Neuronal stem cell (in vitro differentiated cells): Measurements from ENCODE around the gene OGT.

Experiments used
- DNase-seq: peaks from one replicate; pipeline ENCODE4 v3.0.0-alpha.2; 2013; ENCODE audit warnings: low spot score
- H2AFZ ChIP-seq: one replicate; pipeline ENCODE4 v1.6.1; 2013; ENCODE audit warnings: mild to moderate bottlenecking, low read length, inconsistent platforms
- H2AK5ac ChIP-seq: 2 replicates; pipeline ENCODE4 v1.6.1; 2013; ENCODE audit warnings: low read depth, mild to moderate bottlenecking, inconsistent platforms, low read length, moderate library complexity, mixed read lengths
- H2BK120ac ChIP-seq: 2 replicates; pipeline ENCODE4 v1.6.1; 2013; ENCODE audit warnings: low read depth, mild to moderate bottlenecking, inconsistent platforms, low read length, moderate library complexity, mixed read lengths
- H2BK12ac ChIP-seq: one replicate; pipeline ENCODE4 v1.6.1; 2013; ENCODE audit warnings: low read length, inconsistent platforms
- H2BK15ac ChIP-seq: 2 replicates; pipeline ENCODE4 v1.6.1; 2013; ENCODE audit warnings: mild to moderate bottlenecking, low read length, inconsistent platforms, mixed read lengths
- H2BK5ac ChIP-seq: one replicate; pipeline ENCODE4 v1.6.1; 2013; ENCODE audit warnings: inconsistent platforms, mild to moderate bottlenecking, low read length, moderate library complexity
- H3K14ac ChIP-seq: one replicate; pipeline ENCODE4 v1.6.1; 2013; ENCODE audit warnings: low read length, inconsistent platforms
- H3K18ac ChIP-seq: 2 replicates; pipeline ENCODE4 v1.6.1; 2013; ENCODE audit warnings: low read length, inconsistent platforms
- H3K23ac ChIP-seq: 2 replicates; pipeline ENCODE4 v1.6.1; 2013; ENCODE audit warnings: low read depth, mild to moderate bottlenecking, mixed read lengths, low read length, inconsistent platforms; ENCODE audit not compliant: poor library complexity
- H3K27ac ChIP-seq: replicated peaks from 3 replicates; pipeline ENCODE4 v1.5.1; 2013; ENCODE audit warnings: low read length, inconsistent platforms
- H3K27me3 ChIP-seq, 3 experiments: 2 replicates each; pipeline ENCODE4 v1.6.1; 2013; ENCODE audit warnings: low read length in 3 of 3, mild to moderate bottlenecking in 2 of 3, inconsistent platforms in 1 of 3, low read depth in 1 of 3, mixed read lengths in 1 of 3, moderate library complexity in 1 of 3; ENCODE audit not compliant: control insufficient read depth in 3 of 3, insufficient read depth in 3 of 3
- H3K36me3 ChIP-seq, 2 donors: replicated peaks in 1 of 2; 2 replicates each; pipeline ENCODE4 v1.6.1; 2013; ENCODE audit warnings: low read length in 2 of 2; ENCODE audit not compliant: control insufficient read depth in 2 of 2, insufficient read depth in 2 of 2
- H3K4ac ChIP-seq: 2 replicates; pipeline ENCODE4 v1.6.1; 2013; ENCODE audit warnings: inconsistent platforms, mild to moderate bottlenecking, low read length, moderate library complexity
- H3K4me1 ChIP-seq, 2 donors: 1 replicate in 1 of 2; 2 replicates in 1 of 2; pipeline ENCODE4 v1.6.1; 2013; ENCODE audit warnings: low read length in 2 of 2, low read depth in 1 of 2; ENCODE audit not compliant: control insufficient read depth in 2 of 2, insufficient read depth in 1 of 2
- H3K4me2 ChIP-seq: one replicate; pipeline ENCODE4 v1.6.1; 2013; ENCODE audit warnings: mild to moderate bottlenecking, low read length, inconsistent platforms; ENCODE audit not compliant: insufficient read depth, poor library complexity, severe bottlenecking
- H3K4me3 ChIP-seq, 2 donors: 2 replicates each; pipeline ENCODE4 v1.5.1; 2013; ENCODE audit warnings: low read length in 2 of 2, mild to moderate bottlenecking in 2 of 2, inconsistent platforms in 1 of 2, moderate library complexity in 1 of 2
- H3K79me1 ChIP-seq: one replicate; pipeline ENCODE4 v1.6.1; 2013; ENCODE audit warnings: low read depth, mild to moderate bottlenecking, inconsistent platforms, low read length, moderate library complexity
- H3K9ac ChIP-seq: one replicate; pipeline ENCODE4 v1.6.1; 2013; ENCODE audit warnings: mild to moderate bottlenecking, low read depth, low read length, inconsistent platforms; ENCODE audit not compliant: poor library complexity
- H3K9me3 ChIP-seq, 2 donors: replicated peaks in 1 of 2; 2 replicates each; pipeline versions ENCODE3 to v1.6.1; 2013; ENCODE audit warnings: low read length in 2 of 2, mild to moderate bottlenecking in 2 of 2, inconsistent platforms in 1 of 2, low read depth in 1 of 2, mixed read lengths in 1 of 2, moderate library complexity in 1 of 2; ENCODE audit not compliant: control insufficient read depth in 2 of 2, insufficient read depth in 1 of 2
- H4K8ac ChIP-seq: one replicate; pipeline ENCODE4 v1.6.1; 2013; ENCODE audit warnings: low read depth, mild to moderate bottlenecking, inconsistent platforms, low read length, moderate library complexity
- H4K91ac ChIP-seq: one replicate; pipeline ENCODE4 v1.6.1; 2013; ENCODE audit warnings: low read length, low read depth, mild to moderate bottlenecking, inconsistent platforms; ENCODE audit not compliant: poor library complexity
- WGBS, 2 donors: extraction: QIAGEN DNeasy Blood & Tissue Kit; methylation state at CpG; one replicate each; pipeline ENCODE4 v1.1.7; 2013; ENCODE audit warnings: missing lambda C conversion rate in 2 of 2, mixed read lengths in 1 of 2; ENCODE audit not compliant: insufficient read length in 2 of 2, insufficient replicate concordance in 1 of 2; ENCODE audit errors: extremely low coverage in 2 of 2; 5-methylcytosine and 5-hydroxymethylcytosine counted together

The OGT gene

DNA sequence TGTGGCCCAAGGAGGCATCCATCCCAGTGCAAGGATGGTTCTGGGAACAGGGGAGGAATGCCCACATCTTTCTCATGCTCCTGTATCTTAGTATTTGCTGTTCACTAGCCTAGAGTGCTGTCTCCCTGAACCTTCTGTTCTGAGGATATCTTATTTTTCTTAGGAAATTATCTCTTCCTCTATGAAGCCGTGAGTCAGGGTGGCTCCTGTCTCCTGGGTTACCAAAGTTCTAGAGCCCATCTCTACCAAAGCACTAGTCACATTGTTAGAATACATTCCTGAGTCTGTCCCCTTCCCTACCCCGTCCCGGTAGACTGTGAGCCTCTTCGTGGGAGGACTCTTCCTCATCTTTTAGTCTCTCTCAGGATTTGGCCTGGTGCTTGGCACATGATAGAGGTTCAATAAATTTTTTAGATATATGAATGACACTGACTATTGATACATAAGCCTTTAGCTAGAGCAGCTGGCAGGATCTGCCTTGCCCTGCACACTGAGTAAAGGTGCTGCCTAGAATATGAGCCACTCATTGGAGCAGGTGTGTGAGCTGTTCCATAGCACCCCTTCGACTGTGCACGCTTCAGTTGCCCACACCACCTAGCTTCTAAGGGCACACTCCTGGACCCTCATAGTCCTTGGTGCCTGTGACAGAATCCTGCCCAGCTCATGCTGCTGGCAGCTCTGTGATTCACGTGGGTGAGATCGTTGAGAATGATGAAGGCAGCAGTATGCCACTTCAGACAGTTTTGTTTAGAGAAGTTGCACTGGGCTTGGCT is 72.1 kb downstream of the OGT start:
- Histone ChIP-seq H2BK12ac (no peak overlapping the region), H3K36me3 (peaks cover 18 to 43% of the 10 kb centered on the region in 2 donors), H2BK120ac (no peak overlapping the region), H3K18ac (no peak overlapping the region), H3K27me3 (no peaks in the 10 kb centered on the region), H2BK5ac (no peak overlapping the region), H2BK15ac (no peak overlapping the region), H2AFZ (no peak overlapping the region), H3K14ac (no peak overlapping the region), H3K9me3 (peaks cover 0 to 8% of the 10 kb centered on the region in 2 donors), H4K91ac (no peak overlapping the region), H3K23ac (no peak overlapping the region), H4K8ac (no peak overlapping the region), H3K4me3 (no peak overlapping the region), H3K4ac (no peak overlapping the region), H3K79me1 (no peaks in the 10 kb centered on the region), H3K9ac (no peak overlapping the region), H3K4me1 (no peaks in the 10 kb centered on the region), H3K27ac (no peak overlapping the region), H2AK5ac (no peak overlapping the region), H3K4me2 (no peak overlapping the region)
- no peak for DNase-seq
- WGBS, 2 donors, result no CpG with 5 or more reads among the region's 8 CpGs

DNA sequence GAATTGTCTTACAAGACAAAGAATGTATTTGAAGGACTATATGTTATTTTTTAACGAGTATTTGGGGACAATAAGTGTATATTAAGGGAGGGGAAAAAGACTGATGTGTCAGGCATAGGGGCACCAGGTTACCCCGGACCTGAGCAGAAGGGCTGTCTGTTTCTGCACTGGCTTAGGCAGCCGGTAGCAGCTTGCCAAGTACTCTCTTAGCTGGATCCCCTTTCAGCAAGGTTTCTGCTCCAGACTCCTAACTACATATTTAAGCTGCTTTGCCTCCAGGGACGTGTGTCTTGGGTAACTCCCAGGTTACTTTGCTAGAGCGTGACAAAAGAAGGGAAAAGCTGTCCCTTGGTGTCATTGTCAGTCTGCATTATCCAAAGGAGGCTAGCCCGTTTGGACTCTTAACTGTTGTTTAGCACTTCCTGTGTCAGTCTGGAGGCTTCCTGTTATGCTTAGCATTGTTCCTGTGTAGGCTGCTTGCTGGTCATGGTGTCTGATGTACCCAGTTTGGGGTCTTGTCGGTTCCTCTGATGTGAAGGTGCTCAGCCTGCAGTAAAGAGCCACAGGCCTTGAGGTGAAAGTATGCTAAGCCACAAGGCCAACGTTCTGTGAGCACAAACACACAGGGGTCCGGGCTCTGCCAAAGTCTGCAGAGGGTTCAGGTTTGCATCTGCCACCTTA is 73.8 kb downstream of the OGT start:
- no peak overlapping the region for H2BK15ac ChIP-seq
- WGBS, 2 donors, result no CpG with 5 or more reads among the region's 9 CpGs
- no peak overlapping the region for H2BK5ac ChIP-seq
- no peak overlapping the region for H2BK12ac ChIP-seq
- H3K14ac ChIP-seq, result no peak overlapping the region
- H3K23ac ChIP-seq, result no peak overlapping the region
- DNase-seq, result no peak
- no peak overlapping the region for H3K4me3 ChIP-seq
- H2AFZ ChIP-seq, result no peak overlapping the region
- H3K4ac ChIP-seq, result no peak overlapping the region
- no peak overlapping the region for H3K18ac ChIP-seq
- H3K36me3 ChIP-seq, result peaks cover 18 to 56% of the 10 kb centered on the region in 2 donors
- no peak overlapping the region for H3K27ac ChIP-seq
- no peak overlapping the region for H2AK5ac ChIP-seq
- H3K79me1 ChIP-seq, result no peaks in the 10 kb centered on the region
- H3K27me3 ChIP-seq, result peaks cover 0 to 3% (median 0%) of the 10 kb centered on the region in 3 experiments
- no peak overlapping the region for H4K91ac ChIP-seq
- peaks cover 0 to 8% of the 10 kb centered on the region in 2 donors for H3K9me3 ChIP-seq
- H4K8ac ChIP-seq, result no peak overlapping the region
- H3K4me2 ChIP-seq, result no peak overlapping the region
- H2BK120ac ChIP-seq, result no peak overlapping the region
- no peak overlapping the region for H3K9ac ChIP-seq
- H3K4me1 ChIP-seq, result no peaks in the 10 kb centered on the region

DNA sequence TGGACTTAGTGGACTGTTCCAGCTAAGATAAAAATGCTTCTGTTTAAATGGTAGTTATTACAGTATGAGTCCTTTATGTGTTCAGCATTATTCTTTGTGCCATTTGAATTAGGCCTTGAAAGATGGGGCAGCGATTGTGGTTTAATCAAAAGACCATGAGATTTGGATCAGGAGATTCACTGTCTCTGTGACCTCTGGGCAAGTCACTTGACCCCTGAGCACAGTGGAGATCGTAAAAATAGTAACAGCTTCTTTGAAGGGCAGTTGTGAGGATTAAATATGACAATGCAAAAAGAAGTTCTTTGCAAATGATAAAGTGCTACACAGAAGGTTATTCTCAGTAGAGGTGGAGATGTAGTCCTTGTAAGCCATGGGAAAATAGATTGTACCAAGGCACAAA is 74.6 kb downstream of the OGT start:
- Histone ChIP-seq H4K8ac (no peak overlapping the region), H3K79me1 (no peaks in the 10 kb centered on the region), H2AFZ (no peak overlapping the region), H3K4me1 (no peaks in the 10 kb centered on the region), H3K27me3 (peaks cover 0 to 3% (median 0%) of the 10 kb centered on the region in 3 experiments), H3K9me3 (peaks cover 0 to 8% of the 10 kb centered on the region in 2 donors), H2BK5ac (no peak overlapping the region), H3K18ac (no peak overlapping the region), H3K4me2 (no peak overlapping the region), H3K14ac (no peak overlapping the region), H3K9ac (no peak overlapping the region), H3K27ac (no peak overlapping the region), H3K4ac (no peak overlapping the region), H3K23ac (no peak overlapping the region), H4K91ac (no peak overlapping the region), H2AK5ac (no peak overlapping the region), H2BK12ac (no peak overlapping the region), H3K36me3 (peaks cover 18 to 60% of the 10 kb centered on the region in 2 donors), H3K4me3 (no peak overlapping the region), H2BK15ac (no peak overlapping the region), H2BK120ac (no peak overlapping the region)
- DNase-seq, result no peak
- no CpG with 5 or more reads among the region's 2 CpGs for WGBS, 2 donors

DNA sequence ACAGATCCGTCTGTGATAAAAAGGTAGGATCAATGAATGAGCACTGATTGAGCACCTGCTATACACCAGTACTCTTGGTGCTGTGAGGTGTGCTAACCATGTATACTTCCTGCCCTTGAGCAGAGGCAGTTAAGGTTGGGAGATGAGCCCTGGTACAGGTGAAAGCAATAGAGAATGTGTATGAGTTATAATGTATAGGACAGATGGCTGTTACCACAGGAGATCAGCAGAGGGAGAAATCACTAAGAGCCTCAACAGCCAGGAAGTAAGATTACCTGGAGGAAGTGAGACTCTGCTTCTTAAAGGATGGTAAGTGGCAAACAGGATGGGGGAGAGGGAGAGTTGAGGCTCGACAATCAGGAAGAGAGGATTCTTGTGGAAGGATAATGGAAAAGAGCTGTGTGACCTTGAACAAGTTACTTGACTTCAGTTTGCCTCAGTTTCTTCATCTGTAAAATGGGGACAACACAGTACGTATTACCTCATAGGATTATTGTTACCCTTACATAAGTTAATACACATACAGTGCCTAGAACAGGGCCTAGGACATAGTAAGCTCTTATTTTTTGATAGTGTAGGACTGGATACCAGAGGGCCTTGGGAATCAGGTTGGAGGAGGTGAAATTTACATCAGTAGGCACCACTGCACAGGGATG is 76.3 kb downstream of the OGT start:
- H3K36me3 ChIP-seq, result peaks cover 15 to 52% of the 10 kb centered on the region in 2 donors
- WGBS, 2 donors, result no CpG with 5 or more reads among the region's 3 CpGs
- H3K4ac ChIP-seq, result no peak overlapping the region

More for the DNA sequence above, 76.3 kb downstream of the OGT start:
- Histone ChIP-seq H3K9ac (no peak overlapping the region), H3K79me1 (no peaks in the 10 kb centered on the region), H3K14ac (no peak overlapping the region), H2BK15ac (no peak overlapping the region), H2BK12ac (no peak overlapping the region), H3K4me2 (no peak overlapping the region), H3K23ac (no peak overlapping the region), H3K18ac (no peak overlapping the region), H3K4me1 (no peaks in the 10 kb centered on the region), H3K9me3 (no peaks in the 10 kb centered on the region), H2BK5ac (no peak overlapping the region), H3K4me3 (no peak overlapping the region), H2AFZ (no peak overlapping the region), H2BK120ac (no peak overlapping the region), H4K8ac (no peak overlapping the region), H4K91ac (no peak overlapping the region), H2AK5ac (no peak overlapping the region), H3K27me3 (peaks cover 0 to 3% (median 0%) of the 10 kb centered on the region in 3 experiments), H3K27ac (no peak overlapping the region)
- DNase-seq, result no peak
